HG03139 (cell line): ENCODE measurements around the gene HES2.
"Not testable (repeated sequence)": the region's sequence is repeated elsewhere in the genome, so short reads cannot be mapped to it uniquely, and the experiment has no call there.

Source experiments
- ATAC-seq: cut with Tn5 transposase; IDR thresholded peaks from one replicate; pipeline ENCODE4 v1.9.1; 2021; ENCODE audit not compliant: unreplicated experiment

Gene HES2

DNA sequence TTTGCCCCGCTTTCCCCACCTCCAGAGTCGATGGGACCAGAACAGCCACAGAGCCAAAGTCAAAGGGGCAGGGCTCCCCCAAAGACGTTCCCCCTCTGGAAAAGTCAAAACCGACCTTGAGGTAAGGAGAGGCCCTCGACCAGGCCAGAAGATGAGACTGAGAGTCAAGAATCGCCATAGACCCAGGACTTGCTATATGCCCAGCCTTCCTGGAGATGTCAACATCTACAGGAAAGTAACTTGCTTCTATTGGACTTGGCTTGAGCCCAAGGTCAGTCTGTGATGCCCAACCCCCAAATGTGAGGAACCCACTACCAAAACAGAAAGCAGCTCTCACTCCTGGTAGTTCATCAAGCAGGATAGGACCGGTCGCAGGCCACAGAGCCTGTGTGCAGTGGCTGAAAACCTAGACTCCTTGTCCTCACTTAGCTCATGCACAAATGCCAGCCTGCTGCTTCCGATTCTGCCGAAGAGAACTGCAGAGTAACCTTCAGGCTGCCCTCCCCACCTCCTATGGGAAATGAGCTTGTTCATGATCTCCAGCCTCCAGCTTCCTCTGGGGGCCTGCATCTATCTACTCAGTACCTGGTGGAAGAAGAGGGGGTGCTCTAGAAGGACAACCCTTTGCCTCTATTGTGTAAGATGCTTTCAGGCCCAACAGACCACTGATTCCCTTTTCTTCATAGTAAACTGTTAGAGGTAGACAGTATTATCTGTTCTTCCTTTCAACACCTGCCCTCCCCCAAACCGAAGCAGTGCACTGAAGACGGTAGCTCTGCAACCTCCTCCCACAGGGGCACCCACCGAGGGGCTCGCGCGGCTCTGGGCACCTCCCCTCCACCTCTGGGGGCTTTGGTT, 27.5 kb downstream of the HES2 start:
- no peak for ATAC-seq

DNA sequence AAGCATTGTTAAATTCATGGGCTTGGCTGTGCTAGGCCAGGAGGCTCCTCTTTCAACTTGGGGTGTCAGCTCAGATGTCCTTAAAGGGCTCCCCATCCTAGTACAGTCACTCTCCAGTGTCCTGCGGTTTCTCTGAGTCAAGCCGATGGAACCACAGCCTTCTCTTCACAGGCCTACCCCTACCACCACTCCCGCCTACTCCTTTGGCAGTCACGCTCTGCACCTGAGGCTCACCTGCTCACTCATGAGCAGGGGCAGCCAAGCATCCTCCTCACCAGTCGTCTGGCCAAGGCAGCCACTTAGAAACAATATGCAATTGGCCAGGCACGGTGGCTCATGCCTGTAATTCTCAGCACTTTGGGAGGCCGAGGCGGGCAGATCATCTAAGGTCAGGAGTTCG, 29.7 kb downstream of the HES2 start:
- ATAC-seq = no peak

DNA sequence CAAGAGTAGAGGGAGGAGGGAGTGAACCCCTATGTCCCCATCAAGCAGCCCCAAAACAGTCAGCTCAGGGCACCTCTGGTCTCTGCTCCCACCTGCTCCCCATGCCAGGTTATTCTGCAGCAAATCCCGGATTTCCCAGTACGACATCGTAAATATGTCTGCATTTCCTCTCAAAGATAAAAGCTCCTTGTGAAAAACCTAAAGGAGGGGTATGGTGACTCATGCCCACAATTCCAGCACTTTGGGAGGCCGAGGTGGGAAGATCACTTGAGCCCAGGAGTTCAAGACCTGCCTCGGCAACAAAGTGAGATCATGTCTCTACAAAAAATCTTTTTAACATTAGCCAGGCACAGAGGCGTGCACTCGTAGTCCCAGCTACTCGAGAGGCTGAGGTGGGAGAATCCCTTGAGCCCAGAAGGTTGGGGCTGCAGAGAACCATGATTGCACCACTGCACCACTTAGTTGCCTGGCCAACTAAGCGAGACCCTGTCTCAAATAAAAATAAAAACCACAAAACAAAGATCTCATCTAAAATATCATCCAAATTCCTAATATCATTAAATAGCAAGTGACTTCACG, 33.3 kb downstream of the HES2 start:
- no peak for ATAC-seq

- ATAC-seq = no peak
Observed at GRCh38 chr1:6385488-6386191, 34.1 kb downstream of the HES2 start.

GRCh38 chr1:6384962-6385361, 34.8 kb downstream of the HES2 start:
- ATAC-seq = no peak

GRCh38 chr1:6384135-6384534, 35.6 kb downstream of the HES2 start:
- no peak for ATAC-seq

GRCh38 chr1:6380037-6380436, 39.7 kb downstream of the HES2 start:
- ATAC-seq = no peak

- no peak for ATAC-seq
Observed at GRCh38 chr1:6378096-6378746, 41.5 kb downstream of the HES2 start.

- ATAC-seq = no peak
Observed at GRCh38 chr1:6373961-6374720, 45.6 kb downstream of the HES2 start.

GRCh38 chr1:6372236-6372635, 47.5 kb downstream of the HES2 start:
- not testable (repeated sequence) for ATAC-seq

GRCh38 chr1:6370006-6370405, 49.7 kb downstream of the HES2 start:
- ATAC-seq = no peak

DNA sequence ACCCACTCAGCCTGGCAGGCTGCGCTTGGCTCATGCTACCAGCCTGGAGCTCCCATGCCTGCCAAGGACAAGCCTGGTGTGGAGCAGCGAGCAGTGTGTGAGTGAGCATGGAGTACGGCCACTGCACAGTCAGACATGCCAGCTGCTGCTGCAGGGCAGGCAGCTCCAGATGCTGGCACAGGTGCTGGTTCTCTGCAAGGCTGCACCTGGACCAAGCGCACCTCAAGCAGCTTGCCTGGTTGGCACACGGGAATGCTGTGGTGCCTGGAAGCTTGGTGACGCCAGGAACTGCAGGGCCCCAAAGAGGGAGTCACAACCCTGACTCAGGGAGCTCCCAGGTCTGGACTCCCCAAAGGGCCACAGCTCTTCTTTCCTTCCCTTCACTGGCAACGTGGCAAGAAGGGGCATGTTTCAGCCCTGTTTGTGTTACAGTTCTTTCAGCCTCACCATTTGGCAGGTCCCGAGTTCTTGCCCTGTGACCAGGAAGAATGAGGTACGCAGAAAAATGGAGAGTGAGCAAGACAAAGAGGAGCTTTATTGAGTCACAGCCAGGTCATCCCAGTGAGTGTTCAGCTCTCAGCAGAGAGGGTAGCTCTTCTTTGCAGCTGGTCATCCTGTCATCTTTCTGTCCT, 52.2 kb downstream of the HES2 start:
- ATAC-seq = no peak

- ATAC-seq = no peak
Observed at GRCh38 chr1:6365047-6365446, 54.7 kb downstream of the HES2 start.

DNA sequence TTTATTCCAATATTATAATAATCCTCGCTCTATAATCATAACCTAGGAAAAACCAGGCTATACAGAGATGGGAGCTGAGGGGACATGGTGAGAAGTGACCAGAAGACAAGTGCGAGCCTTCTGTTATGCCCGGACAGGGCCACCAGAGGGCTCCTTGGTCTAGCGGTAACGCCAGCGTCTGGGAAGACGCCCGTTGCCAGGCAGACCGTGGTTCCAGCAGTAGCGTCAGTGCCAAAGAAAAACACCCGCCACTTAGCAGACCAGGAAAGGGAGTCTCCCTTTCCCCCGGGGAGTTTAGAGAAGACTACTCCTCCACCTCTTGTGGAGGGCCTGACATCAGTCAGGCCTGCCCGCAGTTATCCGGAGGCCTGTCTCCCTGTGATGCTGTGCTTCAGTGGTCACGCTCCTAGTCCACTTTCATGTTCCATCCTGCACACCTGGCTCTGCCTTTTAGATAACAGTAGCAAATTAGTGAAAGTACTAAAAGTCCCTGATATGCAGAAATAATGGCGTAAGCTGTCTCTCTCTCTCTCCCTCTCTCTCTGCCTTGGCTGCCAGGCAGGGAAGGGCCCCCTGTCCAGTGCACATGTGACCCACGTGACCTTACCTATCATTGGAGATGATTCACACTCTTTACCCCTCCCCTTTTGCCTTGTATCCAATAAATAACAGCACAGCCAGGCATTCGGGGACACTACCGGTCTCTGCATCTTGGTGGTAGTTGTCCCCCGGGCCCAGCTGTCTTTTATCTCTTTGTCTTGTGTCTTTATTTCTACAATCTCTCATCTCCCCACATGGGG, 56.4 kb downstream of the HES2 start:
- ATAC-seq = not testable (repeated sequence)
